ENCODE results near the gene NFE2L3. TPM values are rescaled to one million over a fixed set of nuclear protein-coding genes. Genes with fewer than 3 reads are reported as not detected.

NFE2L3 gene
- total RNA-seq, 1 donor from 2014 or later = 50.4 TPM

DNA sequence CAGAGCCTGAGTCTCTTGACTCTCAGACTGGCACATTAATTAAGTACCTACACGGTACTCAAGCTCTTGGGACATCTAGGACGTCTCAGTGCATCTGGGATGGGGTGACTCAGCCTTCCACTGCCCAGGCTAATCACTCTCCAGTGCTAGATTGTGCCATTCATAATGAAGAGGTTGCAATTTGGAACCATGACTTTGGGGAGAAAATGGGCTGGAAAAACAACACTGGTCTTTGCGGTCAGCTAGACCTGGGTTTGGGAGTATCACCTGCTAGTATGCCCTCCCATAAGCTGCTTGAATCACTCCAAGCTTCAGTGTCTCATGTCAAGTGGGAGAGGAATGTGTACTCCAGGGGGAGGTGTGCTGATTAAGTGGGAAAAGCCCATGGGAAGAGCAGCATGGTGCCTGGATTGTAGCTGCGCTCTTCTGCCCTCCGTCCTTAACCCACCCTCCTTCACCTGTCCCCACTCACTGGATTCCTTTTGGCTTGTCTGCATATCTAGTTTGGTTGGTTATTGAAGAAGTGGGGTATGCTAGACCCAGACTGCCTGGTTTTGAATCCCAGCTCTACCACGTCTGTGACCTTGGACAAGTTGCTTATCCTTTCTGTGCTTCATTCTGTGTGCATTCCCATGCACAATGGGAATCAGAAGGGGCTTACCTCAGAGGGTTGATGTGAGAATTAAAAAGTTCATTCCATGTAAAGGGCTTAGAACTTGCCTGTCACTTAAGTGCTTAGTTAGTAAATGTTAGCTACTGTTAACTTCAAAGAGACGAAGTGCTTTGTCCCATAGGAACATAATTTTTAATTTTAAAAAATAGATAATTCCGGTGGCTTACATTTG, 3.8 kb downstream of the NFE2L3 start:
- H3K9ac ChIP-seq (ENCODE audit: low read length) = peak overlapping the region; percentile 68
- peaks cover 46% of the 10 kb centered on the region for H3K79me2 ChIP-seq (ENCODE audit: insufficient read depth, low read length)
- no peaks in the 10 kb centered on the region for H3K36me3 ChIP-seq (ENCODE audit: insufficient read depth, low read length)
- TF ChIP-seq EZH2 (IDR thresholded peaks at IDR 0.05; ENCODE audit: insufficient read depth, low read length) = no peak
- TF ChIP-seq, protein P1, sequence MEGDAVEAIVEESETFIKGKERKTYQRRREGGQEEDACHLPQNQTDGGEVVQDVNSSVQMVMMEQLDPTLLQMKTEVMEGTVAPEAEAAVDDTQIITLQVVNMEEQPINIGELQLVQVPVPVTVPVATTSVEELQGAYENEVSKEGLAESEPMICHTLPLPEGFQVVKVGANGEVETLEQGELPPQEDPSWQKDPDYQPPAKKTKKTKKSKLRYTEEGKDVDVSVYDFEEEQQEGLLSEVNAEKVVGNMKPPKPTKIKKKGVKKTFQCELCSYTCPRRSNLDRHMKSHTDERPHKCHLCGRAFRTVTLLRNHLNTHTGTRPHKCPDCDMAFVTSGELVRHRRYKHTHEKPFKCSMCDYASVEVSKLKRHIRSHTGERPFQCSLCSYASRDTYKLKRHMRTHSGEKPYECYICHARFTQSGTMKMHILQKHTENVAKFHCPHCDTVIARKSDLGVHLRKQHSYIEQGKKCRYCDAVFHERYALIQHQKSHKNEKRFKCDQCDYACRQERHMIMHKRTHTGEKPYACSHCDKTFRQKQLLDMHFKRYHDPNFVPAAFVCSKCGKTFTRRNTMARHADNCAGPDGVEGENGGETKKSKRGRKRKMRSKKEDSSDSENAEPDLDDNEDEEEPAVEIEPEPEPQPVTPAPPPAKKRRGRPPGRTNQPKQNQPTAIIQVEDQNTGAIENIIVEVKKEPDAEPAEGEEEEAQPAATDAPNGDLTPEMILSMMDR (IDR thresholded peaks at IDR 0.05; ENCODE audit: insufficient read depth, low read depth, low read length) = no peak
- H3K27me3 ChIP-seq (ENCODE audit: insufficient read depth, low read length) = peaks cover 3% of the 10 kb centered on the region
- peak overlapping the region; percentile 84 for H3K4me2 ChIP-seq (ENCODE audit: low read length)
- FAIRE-seq (no peak), DNase-seq (ENCODE audit: low read depth) (peak; percentile 70)
- H3K27me3 Mint-ChIP-seq (ENCODE audit: low read depth, unreplicated experiment) = no peaks in the 10 kb centered on the region
- H3K4me1 ChIP-seq (ENCODE audit: insufficient read depth, low read length) = peaks cover 52% of the 10 kb centered on the region
- peak overlapping the region; percentile 100 for H3K27ac Mint-ChIP-seq (ENCODE audit: unreplicated experiment)
- peak overlapping the region; percentile 52 for H3K4me3 ChIP-seq (ENCODE audit: insufficient read depth, low read depth, low read length)
- H3K36me3 Mint-ChIP-seq (ENCODE audit: low read depth, unreplicated experiment) = peaks cover under 1% of the 10 kb centered on the region
- H3K9me3 ChIP-seq (ENCODE audit: insufficient read depth, low read depth, low read length) = no peaks in the 10 kb centered on the region
- no peak overlapping the region for H2AFZ ChIP-seq (ENCODE audit: low read depth, low read length)
- H3K4me1 Mint-ChIP-seq (ENCODE audit: low read depth, unreplicated experiment) = peaks cover 66% of the 10 kb centered on the region
- H3K9me3 Mint-ChIP-seq (ENCODE audit: unreplicated experiment) = no peaks in the 10 kb centered on the region
- peaks cover 5% of the 10 kb centered on the region for H4K20me1 ChIP-seq (ENCODE audit: insufficient read depth, low read length)
- peak overlapping the region; percentile 78 for H3K4me3 Mint-ChIP-seq (ENCODE audit: unreplicated experiment)
- H3K27ac ChIP-seq (ENCODE audit: low read depth, low read length) = peak overlapping the region; percentile 90

DNA sequence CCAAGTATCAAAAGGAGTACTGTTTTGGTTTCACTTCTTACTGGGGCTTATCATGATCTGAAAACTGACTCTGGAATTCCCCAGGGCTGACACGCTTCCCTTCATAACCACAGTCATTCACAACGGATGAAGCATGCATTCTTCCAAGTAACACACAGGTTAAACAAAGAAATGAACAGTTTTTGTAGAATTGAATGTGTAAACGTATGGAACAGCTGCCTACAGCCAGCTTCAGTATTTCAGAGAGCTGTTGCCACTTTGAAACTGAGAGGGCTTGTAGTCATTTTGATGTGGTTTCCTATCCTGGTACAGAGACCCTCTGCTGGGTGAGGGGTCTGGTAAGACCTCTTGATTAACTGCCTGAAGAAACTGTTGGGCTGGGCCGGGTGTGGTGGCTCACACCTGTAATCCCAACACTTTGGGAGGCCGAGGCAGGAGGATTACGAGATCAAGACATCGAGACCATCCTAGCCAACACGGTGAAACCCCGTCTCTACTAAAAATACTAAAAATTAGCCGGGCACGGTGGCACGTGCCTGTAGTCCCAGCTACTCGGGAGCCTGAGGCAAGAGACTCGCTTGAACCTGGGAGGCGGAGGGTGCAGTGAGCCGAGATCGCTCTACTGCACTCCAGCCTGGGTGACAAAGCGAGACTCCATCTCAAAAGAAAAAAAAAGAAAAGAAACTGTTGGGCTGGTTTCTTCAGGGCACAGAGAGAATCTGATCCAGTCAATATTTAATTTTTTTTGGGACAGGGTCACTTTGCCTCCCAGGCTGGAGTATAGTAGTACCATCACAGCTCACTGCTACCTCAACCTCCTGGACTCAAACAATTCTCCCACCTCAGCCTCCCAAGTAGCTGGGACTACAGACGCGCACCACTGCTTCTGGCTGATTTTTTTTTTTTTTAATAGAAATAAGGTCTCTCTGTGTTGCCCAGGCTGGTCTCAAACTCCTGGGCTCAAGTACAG, 4.7 kb downstream of the NFE2L3 start:
- H3K4me1 Mint-ChIP-seq (ENCODE audit: low read depth, unreplicated experiment) = peaks cover 69% of the 10 kb centered on the region
- H3K27ac ChIP-seq (ENCODE audit: low read depth, low read length) = peak overlapping the region; percentile 90
- peaks cover 52% of the 10 kb centered on the region for H3K4me1 ChIP-seq (ENCODE audit: insufficient read depth, low read length)

More for the DNA sequence above, 4.7 kb downstream of the NFE2L3 start:
- no peaks in the 10 kb centered on the region for H3K36me3 ChIP-seq (ENCODE audit: insufficient read depth, low read length)
- DNase-seq (ENCODE audit: low read depth) = peak; percentile 96
- H3K27me3 Mint-ChIP-seq (ENCODE audit: low read depth, unreplicated experiment) = no peaks in the 10 kb centered on the region
- TF ChIP-seq EZH2 (IDR thresholded peaks at IDR 0.05; ENCODE audit: insufficient read depth, low read length) = no peak
- TF ChIP-seq, protein P1 (IDR thresholded peaks at IDR 0.05; ENCODE audit: insufficient read depth, low read depth, low read length) = no peak
- no peaks in the 10 kb centered on the region for H3K9me3 Mint-ChIP-seq (ENCODE audit: unreplicated experiment)
- no peak overlapping the region for H3K4me3 ChIP-seq (ENCODE audit: insufficient read depth, low read depth, low read length)
- no peak for FAIRE-seq
- H3K4me2 ChIP-seq (ENCODE audit: low read length) = peak overlapping the region; percentile 84
- peak overlapping the region; percentile 100 for H3K27ac Mint-ChIP-seq (ENCODE audit: unreplicated experiment)
- H2AFZ ChIP-seq (ENCODE audit: low read depth, low read length) = no peak overlapping the region
- H3K9me3 ChIP-seq (ENCODE audit: insufficient read depth, low read depth, low read length) = no peaks in the 10 kb centered on the region
- peaks cover 5% of the 10 kb centered on the region for H4K20me1 ChIP-seq (ENCODE audit: insufficient read depth, low read length)
- H3K27me3 ChIP-seq (ENCODE audit: insufficient read depth, low read length) = no peaks in the 10 kb centered on the region
- H3K36me3 Mint-ChIP-seq (ENCODE audit: low read depth, unreplicated experiment) = peaks cover 3% of the 10 kb centered on the region
- peak overlapping the region; percentile 45 for H3K4me3 Mint-ChIP-seq (ENCODE audit: unreplicated experiment)
- peaks cover 46% of the 10 kb centered on the region for H3K79me2 ChIP-seq (ENCODE audit: insufficient read depth, low read length)
- H3K9ac ChIP-seq (ENCODE audit: low read length) = peak overlapping the region; percentile 78
